GM18517 (cell line): ENCODE measurements around the gene CNTNAP2.
A peak's percentile ranks its signal among the peaks of the same experiment; 100 is the strongest.
"Not testable (repeated sequence)": the region's sequence is repeated elsewhere in the genome, so short reads cannot be mapped to it uniquely, and the experiment has no call there.

Experiments
- ATAC-seq: cut with Tn5 transposase; IDR thresholded peaks from one replicate; pipeline ENCODE4 v1.9.1; 2021; ENCODE audit warnings: mild to moderate bottlenecking, moderate library complexity; ENCODE audit not compliant: unreplicated experiment

CNTNAP2 gene

DNA sequence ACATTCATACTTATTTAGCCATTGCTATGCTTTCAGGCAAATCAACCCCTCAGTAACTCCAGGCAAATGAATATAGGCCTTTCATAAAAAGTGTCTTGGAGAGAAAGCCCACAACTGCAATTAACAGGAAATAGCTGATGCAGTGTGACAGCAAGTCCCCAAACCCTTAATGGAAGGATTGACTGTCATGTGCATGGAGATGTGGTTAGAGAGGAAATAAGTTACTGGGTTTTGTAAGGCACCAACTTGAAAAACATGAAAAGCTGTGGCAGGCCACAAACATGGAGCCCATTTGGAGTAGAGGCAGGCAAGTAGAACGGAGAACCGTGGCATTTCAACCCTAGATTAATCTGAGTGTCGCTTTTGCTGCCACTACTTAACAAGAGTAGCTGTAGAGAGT lies 1924.6 kb downstream of the CNTNAP2 start:
- ATAC-seq: no peak

- ATAC-seq: no peak
These were observed 1926.5 kb downstream of the CNTNAP2 start for GRCh38 chr7:148042935-148043631.

GRCh38 chr7:148044173-148044572 lies 1927.6 kb downstream of the CNTNAP2 start:
- no peak for ATAC-seq

DNA sequence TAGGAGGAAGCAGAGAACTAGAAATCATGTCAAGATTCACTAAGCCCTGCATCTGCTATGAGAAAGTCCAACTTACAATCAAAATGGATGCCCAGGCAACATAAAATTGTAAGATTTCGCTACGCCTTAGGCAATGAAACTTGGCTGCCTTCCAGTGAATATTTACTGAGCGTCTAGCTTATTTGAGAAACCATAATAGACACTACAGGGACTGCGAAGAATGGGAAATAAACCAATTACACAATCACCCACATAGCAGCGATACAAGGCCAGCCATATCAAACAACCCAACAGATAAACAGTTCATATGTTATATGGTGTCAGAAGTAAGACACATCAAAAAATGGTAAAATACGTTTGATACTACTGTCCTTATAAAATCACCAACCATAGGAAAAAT lies 1928.9 kb downstream of the CNTNAP2 start:
- ATAC-seq: no peak

DNA sequence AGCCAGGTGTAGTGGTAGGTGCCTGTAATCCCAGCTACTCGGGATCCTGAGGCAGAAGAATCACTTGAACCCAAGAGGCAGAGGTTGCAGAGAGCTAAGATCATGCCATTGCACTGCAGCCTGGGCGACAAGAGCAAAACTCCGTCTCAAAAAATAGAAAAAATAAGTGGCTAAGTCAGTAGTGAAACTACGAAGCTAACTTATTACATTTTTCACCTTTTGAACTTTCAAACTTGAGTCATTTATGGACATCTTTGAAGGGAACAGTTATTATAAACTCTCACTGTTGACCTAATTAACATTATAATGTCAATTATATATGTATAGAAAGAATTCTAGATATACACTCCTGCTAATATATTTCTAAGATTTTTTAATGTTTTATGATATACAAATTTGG lies 1932.5 kb downstream of the CNTNAP2 start:
- ATAC-seq: peak; percentile 52

DNA sequence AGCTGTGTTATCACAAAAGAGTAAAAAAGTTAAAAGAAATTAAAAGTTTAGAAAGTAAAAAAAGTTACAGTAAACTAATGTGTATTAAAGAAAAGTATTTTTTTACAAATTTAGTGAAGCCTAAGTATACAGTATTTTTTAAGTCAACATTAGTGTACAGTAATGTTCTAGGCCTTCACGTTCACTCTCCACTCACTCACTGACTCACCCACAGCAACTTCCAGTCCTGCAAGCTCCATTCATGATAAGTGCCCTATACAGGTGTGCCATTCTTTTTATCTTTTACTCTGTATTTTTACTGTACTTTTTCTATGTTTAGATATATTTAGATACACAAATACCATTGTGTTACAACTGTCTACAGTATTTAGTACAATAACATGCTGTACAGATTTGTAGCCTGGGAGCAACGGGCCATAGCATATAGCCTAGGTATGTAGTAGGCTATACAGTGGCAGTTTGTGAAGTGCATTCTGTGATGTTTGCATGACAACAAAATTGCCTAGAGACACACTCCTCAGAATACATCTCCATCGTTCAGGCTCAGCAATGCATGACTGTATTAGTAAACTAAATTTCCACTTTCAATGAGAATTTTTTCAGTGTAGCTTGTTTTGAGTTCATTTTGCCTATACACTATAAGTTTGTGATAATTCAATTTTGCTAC lies 1934.0 kb downstream of the CNTNAP2 start:
- no peak for ATAC-seq

- no peak for ATAC-seq
These were observed 1939.8 kb downstream of the CNTNAP2 start for GRCh38 chr7:148056406-148056805.

DNA sequence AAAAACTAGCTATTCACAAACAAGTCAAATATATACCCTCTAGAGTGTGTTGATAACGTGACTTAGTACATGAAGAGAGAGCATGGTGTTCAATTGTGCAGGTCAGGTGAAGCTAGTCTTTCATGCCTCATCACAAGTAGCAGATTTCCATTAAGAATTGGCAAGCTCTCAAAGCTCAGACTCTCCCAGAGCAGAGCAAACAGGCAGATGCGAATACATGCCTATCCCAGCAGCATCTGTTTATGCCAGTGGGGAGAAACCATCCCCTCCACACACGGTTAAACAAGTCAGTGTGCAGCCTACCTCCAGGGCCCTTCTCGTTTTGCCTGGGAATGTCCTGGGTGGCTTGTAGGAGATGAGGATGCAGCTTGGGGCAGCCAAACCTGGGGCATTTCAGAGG lies 1941.5 kb downstream of the CNTNAP2 start:
- ATAC-seq: no peak

DNA sequence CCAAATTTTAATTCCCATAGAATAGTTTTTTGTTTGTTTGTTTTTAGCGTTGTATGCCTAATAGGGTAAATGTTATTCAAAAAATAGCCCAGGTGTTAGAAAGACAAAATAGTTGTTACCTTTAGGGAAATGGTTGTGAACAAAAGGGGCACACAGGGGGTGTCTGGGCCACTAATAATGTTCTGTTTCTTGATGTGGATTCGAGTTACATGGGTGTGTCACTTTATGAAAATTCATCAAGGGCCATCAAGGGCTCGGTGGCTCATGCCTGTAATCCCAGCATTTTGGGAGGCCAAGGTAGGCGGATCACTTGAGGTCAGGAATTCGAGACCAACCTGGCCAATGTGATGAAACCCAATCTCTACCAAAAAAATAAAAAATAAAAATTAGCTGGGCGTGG lies 1942.2 kb downstream of the CNTNAP2 start:
- ATAC-seq: no peak

DNA sequence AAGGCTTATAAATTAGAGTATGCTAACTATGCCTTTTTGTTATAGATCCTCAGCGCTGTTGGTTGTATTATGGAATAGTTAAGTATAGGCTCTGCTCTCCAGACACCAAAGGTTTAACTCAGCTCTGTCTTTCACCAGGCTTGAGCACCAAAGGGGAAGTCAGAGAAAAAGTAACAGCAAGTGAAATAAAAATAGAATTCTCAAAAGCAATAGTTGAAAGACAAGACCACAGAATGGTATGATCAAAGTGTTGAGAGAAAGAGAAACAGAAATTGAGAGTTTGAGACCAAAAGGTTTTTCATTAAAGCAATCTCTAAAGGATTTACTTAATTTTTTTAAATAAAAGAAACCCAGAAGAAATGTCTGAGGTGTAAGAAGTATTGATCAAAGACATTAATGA lies 1944.1 kb downstream of the CNTNAP2 start:
- peak; percentile 93 for ATAC-seq

DNA sequence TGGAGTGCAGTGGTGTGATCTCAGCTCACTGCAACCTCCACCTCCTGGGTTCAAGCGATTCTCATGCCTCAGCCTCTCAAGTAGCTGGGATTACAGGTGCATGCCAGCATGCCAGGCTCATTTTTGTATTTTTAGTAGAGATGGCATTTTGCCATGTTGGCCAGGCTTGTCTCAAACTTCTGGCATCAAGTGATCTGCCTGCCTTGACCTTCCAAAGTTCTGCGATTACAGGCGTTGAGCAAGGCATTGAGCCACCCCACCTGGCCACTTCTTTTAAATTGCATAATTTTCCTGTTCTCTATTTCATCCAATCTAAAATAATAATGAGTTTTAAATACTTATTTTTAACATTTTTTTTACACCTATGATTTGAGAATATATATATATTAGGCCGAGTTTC lies 1961.5 kb downstream of the CNTNAP2 start:
- not testable (repeated sequence) for ATAC-seq

GRCh38 chr7:148079206-148080080 lies 1962.8 kb downstream of the CNTNAP2 start:
- no peak for ATAC-seq

- no peak for ATAC-seq
These were observed 1966.8 kb downstream of the CNTNAP2 start for GRCh38 chr7:148083448-148083847.

DNA sequence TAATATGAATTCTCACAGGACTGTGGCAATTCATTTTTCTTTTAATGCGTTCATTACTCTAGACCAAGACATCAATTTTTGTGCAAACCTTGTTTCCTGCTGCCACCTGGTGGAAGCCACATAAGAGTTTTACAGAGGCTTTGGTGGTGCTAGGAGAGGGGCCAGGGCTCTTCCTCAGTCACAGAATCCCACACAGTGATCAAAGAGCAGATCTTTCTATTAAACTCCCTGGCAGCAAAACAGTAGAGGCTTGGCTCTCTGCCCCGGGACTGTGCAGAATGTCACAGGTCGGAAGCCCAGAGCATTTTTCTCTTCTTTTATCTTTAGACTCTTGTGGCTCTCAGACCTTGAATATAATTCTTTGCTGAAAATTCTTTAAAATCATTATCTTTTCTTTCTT lies 1967.5 kb downstream of the CNTNAP2 start:
- no peak for ATAC-seq

GRCh38 chr7:148091882-148092281 lies 1975.3 kb downstream of the CNTNAP2 start:
- no peak for ATAC-seq

GRCh38 chr7:148093375-148094166 lies 1977.0 kb downstream of the CNTNAP2 start:
- ATAC-seq: no peak

DNA sequence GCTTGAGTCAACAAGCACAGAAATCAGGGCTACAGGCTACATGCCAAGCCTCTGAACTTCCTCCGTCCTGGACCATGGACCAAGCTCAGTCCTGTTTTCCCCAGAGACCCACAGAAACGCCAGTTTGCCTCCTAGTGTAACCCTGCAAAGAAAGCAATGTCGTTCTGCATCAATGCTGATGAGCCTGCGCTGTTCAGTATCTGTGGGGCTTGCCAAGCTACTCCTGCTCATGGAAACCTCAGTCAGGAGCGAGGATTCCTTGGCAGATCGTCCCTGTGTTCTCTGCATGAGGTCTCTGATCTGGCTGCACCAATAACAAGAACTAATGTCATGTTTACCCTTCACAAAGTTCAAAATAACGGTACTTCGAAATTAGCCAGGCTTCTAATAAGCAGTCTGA lies 1978.5 kb downstream of the CNTNAP2 start:
- no peak for ATAC-seq

- no peak for ATAC-seq
These were observed 1987.6 kb downstream of the CNTNAP2 start for GRCh38 chr7:148104136-148104716.

- no peak for ATAC-seq
These were observed 1988.3 kb downstream of the CNTNAP2 start for GRCh38 chr7:148104924-148105323.

DNA sequence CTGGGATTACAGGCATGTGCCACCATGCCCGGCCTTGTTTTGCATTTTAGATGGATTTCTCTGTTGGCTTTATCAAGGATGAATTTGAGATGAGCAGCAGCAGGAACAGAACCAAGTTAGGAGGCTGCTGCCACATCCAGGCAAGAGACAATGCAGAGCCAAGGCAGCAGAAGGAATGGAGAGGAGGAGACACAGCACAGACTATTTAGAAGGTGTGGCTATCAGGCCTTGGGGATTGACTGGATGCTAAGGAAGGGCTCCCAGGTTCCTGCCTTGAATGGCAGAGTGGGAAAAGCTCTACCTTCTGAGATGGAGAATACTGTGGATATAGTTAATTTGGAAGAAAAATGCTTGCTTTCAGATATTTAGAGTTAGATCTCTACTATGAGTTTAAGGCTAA lies 1989.3 kb downstream of the CNTNAP2 start:
- ATAC-seq: no peak
